ENCODE data around the gene GPR78.

GPR78 gene

DNA sequence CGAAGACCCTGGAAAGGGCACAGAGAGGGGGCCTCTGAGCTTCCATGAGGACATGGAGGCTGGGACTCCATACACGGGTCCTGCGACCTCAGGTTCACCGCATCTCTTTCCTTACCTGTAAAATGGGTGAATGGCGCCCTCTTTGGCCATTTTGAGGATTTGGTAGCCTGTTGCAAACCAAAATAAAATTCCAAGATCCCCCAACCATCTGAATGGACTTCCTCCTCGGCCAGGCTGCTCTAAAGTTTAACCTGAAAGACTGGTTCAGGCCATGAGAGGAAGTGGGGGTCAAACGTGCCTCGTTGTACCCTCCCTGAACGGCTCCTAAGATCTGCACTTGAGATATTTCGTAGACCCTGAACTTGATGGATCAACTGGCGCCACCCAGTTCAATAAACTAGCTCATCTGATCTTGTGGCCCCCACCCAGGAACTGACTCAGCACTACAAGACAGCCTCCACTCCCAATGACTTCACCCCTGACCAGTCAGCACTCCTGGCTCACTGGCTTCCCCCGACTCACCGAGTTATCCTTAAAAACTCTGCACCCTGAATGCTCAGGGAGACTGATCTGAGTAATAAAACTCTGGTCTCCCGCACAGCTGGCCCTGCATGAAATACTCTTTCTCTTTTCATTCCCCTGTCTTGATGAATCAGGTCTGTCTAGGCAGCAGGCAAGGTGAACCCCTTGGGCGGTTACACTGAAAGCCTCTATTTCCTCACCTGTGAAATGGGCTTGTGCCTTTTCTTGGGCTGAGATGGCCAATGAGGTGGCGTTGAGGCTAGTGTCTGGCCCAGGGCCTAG lies 32.9 kb upstream of the GPR78 start:
- DNase-seq: no peak

GRCh38 chr4:8547912-8548730 lies 32.1 kb upstream of the GPR78 start:
- DNase-seq: no peak

GRCh38 chr4:8548731-8549351 lies 31.4 kb upstream of the GPR78 start:
- DNase-seq: no peak

DNA sequence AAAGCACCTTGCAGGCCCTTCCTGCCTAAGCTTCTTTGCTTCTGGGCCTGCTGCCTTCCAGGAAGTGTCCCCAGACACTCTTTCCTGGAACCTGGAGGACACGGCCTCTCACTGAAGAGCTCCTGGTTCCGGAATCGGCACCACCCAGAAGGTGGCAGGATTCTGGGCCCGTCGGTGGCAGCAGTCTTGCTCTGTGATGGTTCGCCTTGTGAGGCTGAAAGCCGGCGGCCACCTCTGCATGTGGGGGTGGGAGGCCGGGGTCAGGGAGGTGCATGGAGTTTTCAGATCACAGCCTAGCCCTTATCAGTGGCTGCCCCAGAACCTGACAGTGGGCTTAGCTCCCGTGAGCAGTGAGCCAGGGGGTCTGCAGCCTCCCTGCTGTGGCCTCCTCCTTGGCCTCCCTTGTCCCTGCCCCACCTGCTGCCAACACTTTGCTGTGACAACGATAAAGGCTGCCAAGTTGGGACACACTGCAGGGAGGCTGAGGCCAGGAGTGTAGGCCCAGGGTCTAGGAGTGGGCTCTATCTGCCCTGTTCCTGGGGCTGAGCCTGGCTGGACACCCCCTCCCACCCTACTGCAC lies 30.8 kb upstream of the GPR78 start:
- no peak for DNase-seq

- no peak for DNase-seq
Measured at GRCh38 chr4:8550691-8551090, 29.5 kb upstream of the GPR78 start.

DNA sequence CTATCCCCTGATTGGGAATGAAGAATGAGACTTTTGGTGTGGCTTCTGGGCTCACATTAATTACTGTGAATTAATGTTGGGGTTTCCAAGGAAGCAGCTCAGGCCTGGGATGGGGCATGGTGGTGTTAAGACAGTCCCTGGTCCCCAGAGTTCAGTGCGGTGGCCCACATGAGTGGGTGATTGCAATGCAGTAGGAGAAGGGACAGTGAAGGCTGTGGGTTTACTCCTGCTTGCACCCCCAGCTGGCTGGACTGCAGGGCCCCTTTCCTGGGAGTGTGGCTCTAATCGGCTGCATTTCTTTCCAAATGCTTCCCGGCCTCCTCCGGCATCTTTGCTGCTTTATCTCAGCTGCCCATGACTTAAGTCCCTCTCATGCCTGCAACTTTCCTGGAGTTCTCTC lies 28.2 kb upstream of the GPR78 start:
- DNase-seq: no peak

GRCh38 chr4:8552581-8553205 lies 27.5 kb upstream of the GPR78 start:
- no peak for DNase-seq

DNA sequence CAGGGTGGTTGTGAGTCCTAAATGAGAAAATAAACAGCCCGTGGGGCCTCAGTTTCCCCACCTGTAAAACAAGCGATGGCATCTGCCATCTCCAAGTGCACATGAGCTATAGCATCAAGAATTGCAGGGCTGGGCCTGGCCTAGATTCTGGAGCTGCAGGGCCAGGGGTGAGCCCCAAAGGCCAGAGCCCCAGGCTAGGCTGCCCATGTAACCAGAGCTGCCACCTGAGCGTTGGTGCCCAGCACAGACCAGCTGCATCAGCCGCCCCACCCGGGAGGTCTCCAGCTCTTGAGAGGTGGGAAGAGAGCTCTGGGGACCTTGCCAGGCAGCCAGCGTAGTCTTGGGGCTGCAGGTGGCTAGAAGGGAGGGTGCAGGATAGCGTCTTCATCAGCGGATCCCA lies 27.0 kb upstream of the GPR78 start:
- no peak for DNase-seq

DNA sequence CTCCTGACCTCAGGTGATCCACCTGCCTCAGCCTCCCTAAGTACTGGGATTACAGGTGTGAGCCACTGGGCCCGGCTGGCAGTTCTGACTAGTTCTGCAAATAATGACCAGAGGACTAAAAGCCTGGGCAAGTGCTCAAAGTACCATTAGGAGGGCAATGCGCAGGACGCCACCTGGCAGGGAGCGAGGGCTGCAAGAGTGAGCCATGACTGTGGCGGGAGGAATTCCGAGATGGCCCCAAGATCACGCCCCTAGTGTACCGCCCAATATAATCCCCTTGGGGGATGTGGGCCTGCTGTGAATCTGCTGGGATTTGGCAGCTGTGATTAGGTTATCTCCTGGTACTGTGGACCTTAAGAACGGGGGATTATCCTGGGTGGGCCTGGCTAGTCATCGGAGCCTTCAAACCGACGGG lies 26.2 kb upstream of the GPR78 start:
- DNase-seq: no peak

- no peak for DNase-seq
Measured at GRCh38 chr4:8554555-8555100, 25.6 kb upstream of the GPR78 start.

DNA sequence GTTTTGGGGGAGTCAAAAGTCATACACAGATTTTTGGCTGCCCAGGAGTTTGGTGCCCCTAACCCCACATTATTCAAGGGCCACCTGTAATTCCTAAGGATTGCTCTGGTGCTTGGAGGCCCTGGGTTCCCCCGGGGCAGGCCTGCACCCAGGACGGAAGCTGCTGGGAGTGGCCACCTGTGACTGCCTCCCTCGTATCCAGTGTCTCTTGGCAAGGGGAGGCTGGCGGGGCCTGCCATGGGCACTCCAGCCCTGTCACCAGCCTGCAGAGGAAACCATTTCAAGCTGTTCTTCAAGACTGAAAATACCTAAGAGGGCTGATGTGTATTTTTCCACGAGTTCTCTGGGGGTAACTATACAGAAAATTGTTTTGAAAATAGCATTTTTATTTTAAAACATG lies 24.5 kb upstream of the GPR78 start:
- no peak for DNase-seq

DNA sequence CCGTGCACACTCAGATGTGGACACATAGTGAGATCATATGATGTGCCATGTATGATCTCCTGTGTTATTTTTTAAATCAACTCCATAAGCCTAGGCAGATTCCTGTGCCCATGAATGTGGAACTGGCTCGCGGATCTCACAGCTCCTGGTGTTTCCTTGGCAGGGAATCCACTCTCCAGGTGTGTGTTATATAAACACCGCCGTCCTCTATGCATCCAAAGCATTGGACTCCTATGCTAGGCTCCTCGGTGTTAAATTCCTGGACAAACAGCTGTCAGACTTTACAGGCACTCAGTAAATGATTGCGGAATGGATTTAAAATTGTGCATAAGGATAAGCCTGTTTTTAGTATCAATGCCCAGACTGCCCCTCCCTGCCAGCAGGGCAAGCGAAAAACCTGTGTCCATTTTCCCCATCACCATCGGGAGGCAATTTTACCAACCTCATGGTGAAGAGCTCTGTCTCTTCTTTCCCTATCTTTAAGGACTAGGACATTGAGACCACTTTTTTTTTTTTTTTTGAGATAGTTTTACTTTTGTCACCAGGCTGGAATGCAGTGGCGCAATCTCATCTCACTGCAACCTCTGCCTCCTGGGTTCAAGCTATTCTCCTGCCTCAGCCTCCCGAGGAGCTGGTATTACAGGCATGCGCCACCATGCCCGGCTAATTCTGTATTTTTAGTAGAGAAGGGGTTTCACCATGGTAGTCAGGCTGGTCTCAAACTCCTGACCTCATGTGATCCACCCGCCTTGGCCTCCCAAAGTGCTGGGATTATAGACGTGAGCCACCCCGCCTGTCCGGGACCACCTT lies 23.6 kb upstream of the GPR78 start:
- DNase-seq: no peak

GRCh38 chr4:8557151-8558076 lies 22.8 kb upstream of the GPR78 start:
- DNase-seq: no peak

- no peak for DNase-seq
Measured at GRCh38 chr4:8558080-8558960, 21.9 kb upstream of the GPR78 start.

- no peak for DNase-seq
Measured at GRCh38 chr4:8559011-8559410, 21.2 kb upstream of the GPR78 start.

GRCh38 chr4:8559524-8560264 lies 20.5 kb upstream of the GPR78 start:
- no peak for DNase-seq

- no peak for DNase-seq
Measured at GRCh38 chr4:8560265-8561047, 19.7 kb upstream of the GPR78 start.

DNA sequence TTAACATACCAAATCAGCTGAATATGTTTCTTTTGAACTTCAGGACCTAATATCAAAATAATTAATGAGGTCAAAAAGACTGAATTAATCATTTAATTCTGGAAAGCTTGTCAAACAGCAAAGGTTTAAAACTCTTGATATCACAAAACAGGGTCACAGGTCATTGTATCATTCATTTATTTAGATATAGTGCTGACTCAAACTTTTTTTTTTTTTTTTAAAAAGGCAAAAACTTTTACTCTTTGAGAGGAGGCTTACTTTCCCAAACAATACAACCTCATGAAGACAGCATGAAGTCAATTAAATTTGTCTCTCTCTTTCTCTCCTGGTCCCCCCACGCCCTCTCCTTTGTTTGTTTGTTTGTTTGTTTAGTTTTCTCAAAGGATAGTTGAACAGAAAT lies 15.6 kb upstream of the GPR78 start:
- DNase-seq: no peak

All from NCI-H2081 (cell line).